Thyroid gland (tissue), 4 donors: Measurements from ENCODE around the gene CITED4. TPM values are rescaled to one million over a fixed set of nuclear protein-coding genes. Genes with fewer than 3 reads are reported as not detected.
A peak's percentile ranks its signal among the peaks of the same experiment; 100 is the strongest.

Experiments
- DNase-seq, 2 donors: peaks; one replicate each; pipeline ENCODE4 v3.0.0-alpha.2; 2019
- H3K27ac ChIP-seq, 3 donors: fragments of 200-600 bp; sonication (generic); 1 replicate in 2 of 3; 2 replicates in 1 of 3; pipeline ENCODE4 v1.5.1; 2016 to 2019; ENCODE audit warnings: mild to moderate bottlenecking in 1 of 3, moderate library complexity in 1 of 3
- H3K27me3 ChIP-seq: fragments of 200-600 bp; sonication (generic); one replicate; pipeline ENCODE4 v1.5.1; 2019
- H3K36me3 ChIP-seq, 2 donors: fragments of 200-600 bp; sonication (generic); one replicate each; pipeline ENCODE4 v1.5.1; 2016 to 2019
- H3K4me1 ChIP-seq, 2 donors: fragments of 200-600 bp; sonication (generic); one replicate each; pipeline ENCODE4 v1.5.1; 2017 to 2019
- H3K4me3 ChIP-seq, 3 donors: fragments of 200-600 bp; sonication (generic); replicated peaks in 1 of 3; 1 replicate in 2 of 3; 2 replicates in 1 of 3; pipeline ENCODE4 v1.5.1; 2016; ENCODE audit warnings: mild to moderate bottlenecking in 1 of 3
- H3K9me3 ChIP-seq: fragments of 200-600 bp; sonication (generic); one replicate; pipeline ENCODE4 v1.5.1; 2017
- CTCF ChIP-seq, 6 experiments: fragments of 200-600 bp in 3 of 6; fragments of 450-650 bp in 3 of 6; sonication (generic) in 3 of 6; IDR thresholded peaks; one replicate each; pipeline ENCODE4 v1.5.1; 2016 to 2019; ENCODE audit warnings: antibody characterized with exemption in 6 of 6, mild to moderate bottlenecking in 2 of 6, inconsistent platforms in 1 of 6, moderate library complexity in 1 of 6
- POLR2A ChIP-seq, 2 donors: fragments of 450-650 bp; IDR thresholded peaks; one replicate each; pipeline ENCODE4 v1.6.1; 2017; ENCODE audit warnings: antibody characterized with exemption in 2 of 2, mild to moderate bottlenecking in 2 of 2, moderate library complexity in 1 of 2
- WGBS, 2 donors: methylation state at CpG; one replicate each; pipeline ENCODE4 v1.1.5; 2017; 5-methylcytosine and 5-hydroxymethylcytosine counted together
- intact Hi-C: fragments of 100-400 bp; cut with DNase I; formaldehyde crosslinking; loops from one replicate; pipeline ENCODE4 v1.15.1; 2023
- total RNA-seq, 4 donors: library from RNA; depleted of rRNA; stranded (reverse); fragments of >200 nt; gene quantifications; one replicate each; pipeline ENCODE4 v1.2.3, GENCODE V29; 2016

Gene CITED4
- total RNA-seq, 4 donors from 2014 or later: 8.8 to 28.1 (median 20.3) TPM

GRCh38 chr1:40851643-40852042 lies 10.5 kb downstream of the CITED4 start:
- Histone ChIP-seq H3K4me3 (no peak overlapping the region), H3K36me3 (no peaks in the 10 kb centered on the region), H3K9me3 (no peaks in the 10 kb centered on the region), H3K4me1 (no peaks in the 10 kb centered on the region), H3K27ac (no peak overlapping the region), H3K27me3 (no peaks in the 10 kb centered on the region)
- TF ChIP-seq CTCF (IDR thresholded peaks at IDR 0.05) (no peak), POLR2A (IDR thresholded peaks at IDR 0.05) (no peak)
- DNase-seq: no peak
- intact Hi-C loops: loop anchor here (10.0 kb wide), 1 partner anchor 77 kb away; no protein-coding TSS in a partner anchor
- WGBS, 2 donors: 82 to 91% methylated on average over 6 of the region's 6 CpGs

- Histone ChIP-seq H3K27me3 (no peaks in the 10 kb centered on the region), H3K27ac (no peak overlapping the region), H3K4me3 (no peak overlapping the region), H3K4me1 (no peaks in the 10 kb centered on the region), H3K9me3 (no peaks in the 10 kb centered on the region), H3K36me3 (no peaks in the 10 kb centered on the region)
- 15 to 20% methylated on average over 12 of the region's 12 CpGs for WGBS, 2 donors
- intact Hi-C loops: loop anchor here (2.0 to 10.0 kb wide), 3 partner anchors 75 to 238 kb away; no protein-coding TSS in a partner anchor
- peak; percentile 70 to 75 for DNase-seq
- TF ChIP-seq CTCF (IDR thresholded peaks at IDR 0.05): peak; percentile 43 to 93 (median 75)
- no peak for TF ChIP-seq POLR2A (IDR thresholded peaks at IDR 0.05)
These were observed 12.2 kb downstream of the CITED4 start for GRCh38 chr1:40849801-40850592.

- no peaks in the 10 kb centered on the region for H3K9me3 ChIP-seq
- H3K36me3 ChIP-seq: no peaks in the 10 kb centered on the region
- H3K27me3 ChIP-seq: no peaks in the 10 kb centered on the region
- intact Hi-C loops: loop anchor here (2.0 to 5.0 kb wide), 2 partner anchors 104 to 236 kb away; no protein-coding TSS in a partner anchor
- WGBS, 2 donors: 43 to 44% methylated on average over 6 of the region's 6 CpGs
- H3K4me1 ChIP-seq: no peaks in the 10 kb centered on the region
- TF ChIP-seq CTCF (IDR thresholded peaks at IDR 0.05): peak; percentile 78 to 98 (median 90)
- no peak for TF ChIP-seq POLR2A (IDR thresholded peaks at IDR 0.05)
- no peak overlapping the region for H3K27ac ChIP-seq
- no peak overlapping the region for H3K4me3 ChIP-seq
- peak; percentile 76 to 80 for DNase-seq
These were observed 13.5 kb downstream of the CITED4 start for GRCh38 chr1:40848530-40849189.

- Histone ChIP-seq H3K36me3 (no peaks in the 10 kb centered on the region), H3K27me3 (no peaks in the 10 kb centered on the region), H3K9me3 (no peaks in the 10 kb centered on the region), H3K4me1 (no peaks in the 10 kb centered on the region), H3K4me3 (no peak overlapping the region), H3K27ac (no peak overlapping the region)
- WGBS, 2 donors: 81 to 85% methylated on average over 6 of the region's 6 CpGs
- intact Hi-C loops: loop anchor here (5.0 kb wide), 1 partner anchor 235 kb away; no protein-coding TSS in a partner anchor
- TF ChIP-seq POLR2A (IDR thresholded peaks at IDR 0.05): no peak
- TF ChIP-seq CTCF (IDR thresholded peaks at IDR 0.05): no peak
- no peak for DNase-seq
These were observed 15.0 kb downstream of the CITED4 start for GRCh38 chr1:40847023-40847745.
